B cell (primary cell): ENCODE measurements around the gene ABHD17C. TPM values are rescaled to one million over a fixed set of nuclear protein-coding genes. Genes with fewer than 3 reads are reported as not detected.

Source experiments
- ATAC-seq: fragments of 200-7000 bp; cut with Tn5 transposase; one replicate; pipeline ENCODE4 v1.10.0; 2021; ENCODE audit warnings: low read depth, mild to moderate bottlenecking, moderate number of reproducible peaks, moderate library complexity
- CTCF ChIA-PET: fragments of 350-600 bp; sonication (Branson Sonifier 250); formaldehyde crosslinking; loops from one replicate; lab custom pipeline; 2021; ENCODE audit warnings: antibody characterized with exemption, inconsistent platforms; lab: Charles Lee
- POLR2A ChIA-PET: fragments of 350-600 bp; sonication (Branson Sonifier 250); formaldehyde crosslinking; loops from one replicate; lab custom pipeline; 2021; ENCODE audit warnings: antibody characterized with exemption; lab: Charles Lee
- DNase-seq: peaks from one replicate; pipeline ENCODE4 v3.0.0; 2013
- H2AFZ ChIP-seq: 2 replicates; pipeline ENCODE4 v1.6.1; 2012; ENCODE audit warnings: mild to moderate bottlenecking, low read depth, low read length; ENCODE audit not compliant: insufficient read depth, poor library complexity, severe bottlenecking
- H3K27ac ChIP-seq, 2 donors: 1 replicate in 1 of 2; 2 replicates in 1 of 2; pipeline ENCODE4 v1.5.1; 2012 to 2013; ENCODE audit warnings: low read length in 2 of 2, mild to moderate bottlenecking in 2 of 2, moderate library complexity in 1 of 2
- H3K27me3 ChIP-seq, 4 experiments: fragments of 200-600 bp in 1 of 4; sonication (generic) in 1 of 4; replicated peaks in 1 of 4; 1 replicate in 2 of 4; 2 replicates in 2 of 4; pipeline versions ENCODE4 v1.6.1 to v1.7.0; 2013 to 2016; ENCODE audit warnings: low read length in 3 of 4, mild to moderate bottlenecking in 2 of 4, mixed read lengths in 1 of 4, moderate library complexity in 1 of 4; ENCODE audit not compliant: insufficient read depth in 4 of 4, control insufficient read depth in 3 of 4; ENCODE audit errors: control extremely low read depth in 1 of 4
- H3K36me3 ChIP-seq, 2 experiments: replicated peaks in 1 of 2; 1 replicate in 1 of 2; 2 replicates in 1 of 2; pipeline versions ENCODE4 v1.6.1 to v1.7.1; 2013; ENCODE audit warnings: low read length in 1 of 2; ENCODE audit not compliant: insufficient read depth in 2 of 2, control insufficient read depth in 1 of 2; ENCODE audit errors: control extremely low read depth in 1 of 2, extremely low read depth in 1 of 2
- H3K4me1 ChIP-seq, 2 donors: fragments of 200-600 bp in 1 of 2; sonication (generic) in 1 of 2; 1 replicate in 1 of 2; 2 replicates in 1 of 2; pipeline versions ENCODE4 v1.5.1 to v1.6.1; 2013 to 2017; ENCODE audit warnings: low read length in 2 of 2; ENCODE audit not compliant: control insufficient read depth in 2 of 2, insufficient read depth in 2 of 2
- H3K4me2 ChIP-seq: replicated peaks from 2 replicates; pipeline ENCODE3; 2012; ENCODE audit warnings: mild to moderate bottlenecking, low read depth, low read length; ENCODE audit not compliant: poor library complexity, severe bottlenecking
- H3K4me3 ChIP-seq, 5 experiments: fragments of 200-600 bp in 1 of 5; sonication (generic) in 1 of 5; 1 replicate in 3 of 5; 2 replicates in 2 of 5; pipeline versions ENCODE4 v1.5.1 to v1.7.0; 2011 to 2016; ENCODE audit warnings: low read length in 4 of 5, mild to moderate bottlenecking in 4 of 5, low read depth in 2 of 5, control low read depth in 1 of 5, moderate library complexity in 1 of 5; ENCODE audit not compliant: insufficient read depth in 1 of 5; ENCODE audit errors: control extremely low read depth in 1 of 5, extremely low read depth in 1 of 5
- H3K79me2 ChIP-seq: fragments of 200-600 bp; sonication (generic); one replicate; pipeline ENCODE4 v1.6.0; 2016; ENCODE audit warnings: low read length; ENCODE audit not compliant: control insufficient read depth, insufficient read depth
- H3K9ac ChIP-seq: fragments of 200-600 bp; sonication (generic); 2 replicates; pipeline ENCODE4 v1.6.1; 2017; ENCODE audit warnings: mild to moderate bottlenecking, low read length, moderate library complexity
- H3K9me3 ChIP-seq, 3 donors: one replicate each; pipeline versions ENCODE4 v1.6.1 to v1.7.1; 2013; ENCODE audit warnings: low read length in 2 of 3; ENCODE audit not compliant: control insufficient read depth in 2 of 3, insufficient read depth in 1 of 3; ENCODE audit errors: control extremely low read depth in 1 of 3
- H4K20me1 ChIP-seq: 2 replicates; pipeline ENCODE4 v1.6.0; 2012; ENCODE audit warnings: mild to moderate bottlenecking, low read length; ENCODE audit not compliant: insufficient read depth, control insufficient read depth, poor library complexity, severe bottlenecking
- H3K27ac Mint-ChIP-seq: one replicate; pipeline ENCODE4 v1.8.0; 2021; ENCODE audit warnings: mixed read lengths
- H3K27me3 Mint-ChIP-seq: one replicate; pipeline ENCODE4 v1.8.0; 2021; ENCODE audit warnings: mixed read lengths
- H3K4me1 Mint-ChIP-seq: one replicate; pipeline ENCODE4 v1.8.0; 2021; ENCODE audit warnings: mixed read lengths
- H3K4me3 Mint-ChIP-seq: one replicate; pipeline ENCODE4 v1.8.0; 2021; ENCODE audit warnings: mixed read lengths
- H3K9me3 Mint-ChIP-seq: one replicate; pipeline ENCODE4 v1.8.0; 2022; ENCODE audit warnings: mixed read lengths; ENCODE audit not compliant: insufficient read depth
- EZH2 ChIP-seq: IDR thresholded peaks from 2 replicates; pipeline ENCODE4 v1.6.1; 2012; ENCODE audit warnings: borderline replicate concordance, low read depth, mild to moderate bottlenecking, moderate library complexity, low read length; ENCODE audit not compliant: insufficient read depth, poor library complexity, severe bottlenecking
- WGBS: methylation state at CpG from one replicate; pipeline ENCODE4 v1.1.5; 2013; ENCODE audit warnings: missing lambda C conversion rate; ENCODE audit not compliant: insufficient coverage; 5-methylcytosine and 5-hydroxymethylcytosine counted together
- intact Hi-C: fragments of 100-400 bp; cut with micrococcal nuclease; formaldehyde crosslinking; loops from one replicate; pipeline ENCODE4 v1.10.0; 2022
- polyA plus RNA-seq: library from polyadenylated mRNA; depleted of rRNA; stranded (reverse); fragments of >200 nt; gene quantifications from 2 replicates; pipeline ENCODE4 v1.2.3, GENCODE V29; 2012
- total RNA-seq, 2 donors: library from RNA; stranded (reverse); fragments of 120-200 nt in 1 of 2; gene quantifications; 1 replicate in 1 of 2; 2 replicates in 1 of 2; pipeline versions ENCODE4 v1.2.3 to v1.2.4, GENCODE V29; 2013 to 2022
- TF ChIP-seq, protein P1 (sequence below): fragments of 200-600 bp; IDR thresholded peaks from one replicate; pipeline ENCODE4 v1.8.0; 2022; ENCODE audit warnings: antibody characterized with exemption, mild to moderate bottlenecking

The ABHD17C gene
- total and polyA plus RNA-seq, 2 donors (not counting 1 experiment from before 2014, with no cell fraction given): 0.78 to 1.9 TPM

- Mint-ChIP-seq H3K4me3 (no peak overlapping the region), H3K9me3 (no peaks in the 10 kb centered on the region), H3K27me3 (peaks cover 34% of the 10 kb centered on the region), H3K27ac (no peak overlapping the region), H3K4me1 (no peaks in the 10 kb centered on the region)
- no peaks in the 10 kb centered on the region for H3K36me3 ChIP-seq
- peaks cover 0 to 6% (median 2%) of the 10 kb centered on the region in 4 experiments for H3K27me3 ChIP-seq
- no peak overlapping the region for H3K4me3 ChIP-seq
- ChIA-PET CTCF (no interaction called here), POLR2A (no interaction called here)
- DNase-seq (no peak), ATAC-seq (no peak)
- H3K4me1 ChIP-seq: no peaks in the 10 kb centered on the region
- no peaks in the 10 kb centered on the region for H3K79me2 ChIP-seq
- intact Hi-C loops: no loop called here
- no peaks in the 10 kb centered on the region for H3K9me3 ChIP-seq
- TF ChIP-seq, protein P1, sequence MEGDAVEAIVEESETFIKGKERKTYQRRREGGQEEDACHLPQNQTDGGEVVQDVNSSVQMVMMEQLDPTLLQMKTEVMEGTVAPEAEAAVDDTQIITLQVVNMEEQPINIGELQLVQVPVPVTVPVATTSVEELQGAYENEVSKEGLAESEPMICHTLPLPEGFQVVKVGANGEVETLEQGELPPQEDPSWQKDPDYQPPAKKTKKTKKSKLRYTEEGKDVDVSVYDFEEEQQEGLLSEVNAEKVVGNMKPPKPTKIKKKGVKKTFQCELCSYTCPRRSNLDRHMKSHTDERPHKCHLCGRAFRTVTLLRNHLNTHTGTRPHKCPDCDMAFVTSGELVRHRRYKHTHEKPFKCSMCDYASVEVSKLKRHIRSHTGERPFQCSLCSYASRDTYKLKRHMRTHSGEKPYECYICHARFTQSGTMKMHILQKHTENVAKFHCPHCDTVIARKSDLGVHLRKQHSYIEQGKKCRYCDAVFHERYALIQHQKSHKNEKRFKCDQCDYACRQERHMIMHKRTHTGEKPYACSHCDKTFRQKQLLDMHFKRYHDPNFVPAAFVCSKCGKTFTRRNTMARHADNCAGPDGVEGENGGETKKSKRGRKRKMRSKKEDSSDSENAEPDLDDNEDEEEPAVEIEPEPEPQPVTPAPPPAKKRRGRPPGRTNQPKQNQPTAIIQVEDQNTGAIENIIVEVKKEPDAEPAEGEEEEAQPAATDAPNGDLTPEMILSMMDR: no peak
- no peak for TF ChIP-seq EZH2
- H3K27ac ChIP-seq: no peak overlapping the region
- no peak overlapping the region for H3K9ac ChIP-seq
- H3K4me2 ChIP-seq: no peak overlapping the region
- no peaks in the 10 kb centered on the region for H4K20me1 ChIP-seq
- 58% methylated on average over 2 of the region's 4 CpGs for WGBS
- no peak overlapping the region for H2AFZ ChIP-seq
Measured at GRCh38 chr15:80682201-80682600, 12.9 kb upstream of the ABHD17C start.

DNA sequence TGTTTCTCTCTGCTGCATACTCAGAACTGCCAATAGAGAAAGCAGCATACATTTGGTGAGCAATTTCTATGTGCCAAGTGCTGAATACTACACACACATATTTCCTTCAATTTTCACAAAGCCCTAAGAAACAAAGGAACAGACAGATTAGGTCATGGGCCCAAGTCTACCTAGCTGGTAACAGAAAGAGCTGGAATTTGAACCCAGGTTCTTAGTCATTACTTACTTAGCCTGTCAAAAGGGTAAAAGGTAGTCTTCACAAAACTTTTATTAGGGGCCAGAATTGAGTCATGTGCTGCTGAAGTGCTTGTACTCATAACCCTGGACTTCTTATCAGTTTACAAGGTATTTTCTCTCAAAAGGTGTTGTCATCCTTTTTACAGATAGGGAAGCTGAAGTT is 10.4 kb upstream of the ABHD17C start:
- H3K9ac ChIP-seq: no peak overlapping the region
- no peaks in the 10 kb centered on the region for H3K36me3 ChIP-seq
- no peak overlapping the region for H2AFZ ChIP-seq
- TF ChIP-seq, protein P1: no peak
- TF ChIP-seq EZH2: no peak
- no peak overlapping the region for H3K4me3 ChIP-seq
- no peak overlapping the region for H3K4me2 ChIP-seq
- H4K20me1 ChIP-seq: no peaks in the 10 kb centered on the region
- no peak overlapping the region for H3K27ac ChIP-seq
- Mint-ChIP-seq H3K27ac (no peak overlapping the region), H3K27me3 (peaks cover 28% of the 10 kb centered on the region), H3K4me1 (no peaks in the 10 kb centered on the region), H3K9me3 (no peaks in the 10 kb centered on the region), H3K4me3 (no peak overlapping the region)
- no peaks in the 10 kb centered on the region for H3K79me2 ChIP-seq
- intact Hi-C loops: no loop called here
- DNase-seq (no peak), ATAC-seq (no peak)
- ChIA-PET POLR2A (no interaction called here), CTCF (no interaction called here)
- peaks cover 0 to 3% (median under 1%) of the 10 kb centered on the region in 4 experiments for H3K27me3 ChIP-seq
- H3K9me3 ChIP-seq: no peaks in the 10 kb centered on the region
- H3K4me1 ChIP-seq: no peaks in the 10 kb centered on the region
